ENCODE data around the gene IFITM2.

- TF ChIP-seq RXRA (IDR thresholded peaks at IDR 0.05), result no peak
- TF ChIP-seq CTCF (IDR thresholded peaks at IDR 0.05; ENCODE audit: low read depth, low read length, missing input control), result no peak
- TF ChIP-seq GABPA (IDR thresholded peaks at IDR 0.05 in 1 of 2, conservative IDR thresholded peaks at IDR 0.05 in 1 of 2), result no peak
These were observed 26.8 kb downstream of the IFITM2 start for GRCh38 chr11:334264-334994.

All from liver (tissue), 3 donors.